GM10266 (cell line): ENCODE results near the gene HEG1.

Source experiments
- DNase-seq: peaks from one replicate; pipeline ENCODE4 v3.0.0; 2012; ENCODE audit errors: extremely low spot score
- TF ChIP-seq, protein P1 (sequence below): IDR thresholded peaks from 2 replicates; pipeline ENCODE4 v1.5.1; 2012; ENCODE audit warnings: mild to moderate bottlenecking, low read depth; ENCODE audit not compliant: control insufficient read depth, insufficient read depth; ENCODE audit errors: missing control alignments

The HEG1 gene

DNA sequence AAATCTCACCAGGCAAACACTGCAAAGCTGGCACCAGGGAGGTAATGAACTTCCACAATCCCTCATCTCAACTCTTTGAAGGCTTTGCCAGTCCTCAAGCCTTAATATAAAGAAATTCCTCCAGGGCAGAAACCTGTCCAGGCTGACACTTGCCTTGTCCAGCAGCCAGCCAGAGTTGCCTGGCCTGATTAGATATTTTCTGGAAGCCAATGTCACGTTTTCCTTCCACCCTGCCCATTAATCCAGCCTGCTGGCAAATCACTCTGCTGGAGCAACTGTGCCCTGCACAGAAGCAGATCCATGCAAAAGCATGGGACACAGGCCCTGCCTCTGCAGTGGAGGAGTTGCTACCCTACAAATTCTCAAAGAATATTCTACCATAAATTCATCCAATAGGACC lies 56.5 kb downstream of the HEG1 start:
- TF ChIP-seq, protein P1, sequence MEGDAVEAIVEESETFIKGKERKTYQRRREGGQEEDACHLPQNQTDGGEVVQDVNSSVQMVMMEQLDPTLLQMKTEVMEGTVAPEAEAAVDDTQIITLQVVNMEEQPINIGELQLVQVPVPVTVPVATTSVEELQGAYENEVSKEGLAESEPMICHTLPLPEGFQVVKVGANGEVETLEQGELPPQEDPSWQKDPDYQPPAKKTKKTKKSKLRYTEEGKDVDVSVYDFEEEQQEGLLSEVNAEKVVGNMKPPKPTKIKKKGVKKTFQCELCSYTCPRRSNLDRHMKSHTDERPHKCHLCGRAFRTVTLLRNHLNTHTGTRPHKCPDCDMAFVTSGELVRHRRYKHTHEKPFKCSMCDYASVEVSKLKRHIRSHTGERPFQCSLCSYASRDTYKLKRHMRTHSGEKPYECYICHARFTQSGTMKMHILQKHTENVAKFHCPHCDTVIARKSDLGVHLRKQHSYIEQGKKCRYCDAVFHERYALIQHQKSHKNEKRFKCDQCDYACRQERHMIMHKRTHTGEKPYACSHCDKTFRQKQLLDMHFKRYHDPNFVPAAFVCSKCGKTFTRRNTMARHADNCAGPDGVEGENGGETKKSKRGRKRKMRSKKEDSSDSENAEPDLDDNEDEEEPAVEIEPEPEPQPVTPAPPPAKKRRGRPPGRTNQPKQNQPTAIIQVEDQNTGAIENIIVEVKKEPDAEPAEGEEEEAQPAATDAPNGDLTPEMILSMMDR, result no peak
- DNase-seq, result no peak

DNA sequence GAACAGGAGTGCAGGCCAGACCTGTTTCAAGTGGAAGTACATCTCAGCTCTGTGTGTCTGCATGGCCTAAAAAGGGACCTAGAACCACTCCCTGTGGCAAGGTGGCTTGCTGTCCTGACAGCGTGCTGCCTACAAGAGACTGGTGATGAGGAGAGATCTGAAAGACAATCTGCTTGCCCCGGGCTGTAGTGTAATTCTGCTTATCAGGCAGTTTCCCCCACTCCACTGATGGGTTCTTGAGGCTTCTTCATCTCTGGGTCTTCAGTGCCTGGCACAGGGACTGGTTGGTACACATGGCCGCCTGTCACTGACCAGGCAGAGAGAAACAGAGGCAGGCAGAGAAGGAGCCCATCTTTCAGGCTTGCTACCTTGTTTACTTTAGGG lies 57.6 kb downstream of the HEG1 start:
- DNase-seq, result no peak
- TF ChIP-seq, protein P1, result no peak

GRCh38 chr3:124997303-124998246 lies 58.2 kb downstream of the HEG1 start:
- TF ChIP-seq, protein P1, result no peak
- DNase-seq, result no peak

- DNase-seq, result peak; percentile 67
- TF ChIP-seq, protein P1, result peak; percentile 83
These were observed 60.3 kb downstream of the HEG1 start for GRCh38 chr3:124995460-124995994.

DNA sequence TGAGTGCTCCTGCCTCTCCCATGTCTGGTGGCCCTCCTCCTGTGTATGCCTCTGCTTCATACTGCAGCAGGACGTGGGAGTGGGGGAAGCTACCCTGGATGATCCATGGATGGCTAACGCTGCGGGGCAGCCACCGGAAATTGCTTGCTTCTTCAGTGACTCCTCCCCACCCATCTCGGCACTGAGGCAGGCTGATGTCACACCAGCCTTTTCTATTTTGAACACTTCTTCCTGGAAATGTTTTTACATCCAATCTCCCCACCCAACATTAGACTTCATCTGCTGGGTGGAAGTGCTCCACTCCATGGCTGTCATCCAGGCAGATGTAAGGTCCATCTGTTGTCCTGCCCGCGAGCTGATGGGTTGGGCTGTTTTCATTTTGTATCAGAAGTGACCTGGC lies 62.3 kb downstream of the HEG1 start:
- TF ChIP-seq, protein P1, result no peak
- DNase-seq, result no peak

DNA sequence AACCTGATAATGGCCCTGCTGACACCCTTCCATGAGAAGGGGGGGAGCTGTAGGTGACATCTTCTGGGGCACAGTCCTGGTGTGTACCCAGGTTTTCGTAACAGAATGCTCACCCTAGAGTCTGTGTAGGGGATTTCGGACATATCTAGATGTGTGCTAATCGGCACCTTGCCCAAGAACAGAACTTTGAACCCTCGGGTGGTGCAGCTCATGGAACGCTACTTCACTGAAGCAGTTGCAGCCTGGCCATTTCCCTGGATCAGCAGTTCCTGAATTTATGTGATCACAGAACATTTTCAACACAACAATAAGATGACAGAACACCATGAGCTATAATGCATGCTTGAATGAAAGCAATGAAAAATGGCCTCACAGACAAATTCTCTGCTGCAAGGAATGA lies 63.8 kb downstream of the HEG1 start:
- no peak for DNase-seq
- TF ChIP-seq, protein P1, result no peak

- TF ChIP-seq, protein P1, result peak; percentile 41
- no peak for DNase-seq
These were observed 69.3 kb downstream of the HEG1 start for GRCh38 chr3:124986192-124987143.
